ENCODE measurements around the gene KLHL14.

The KLHL14 gene

DNA sequence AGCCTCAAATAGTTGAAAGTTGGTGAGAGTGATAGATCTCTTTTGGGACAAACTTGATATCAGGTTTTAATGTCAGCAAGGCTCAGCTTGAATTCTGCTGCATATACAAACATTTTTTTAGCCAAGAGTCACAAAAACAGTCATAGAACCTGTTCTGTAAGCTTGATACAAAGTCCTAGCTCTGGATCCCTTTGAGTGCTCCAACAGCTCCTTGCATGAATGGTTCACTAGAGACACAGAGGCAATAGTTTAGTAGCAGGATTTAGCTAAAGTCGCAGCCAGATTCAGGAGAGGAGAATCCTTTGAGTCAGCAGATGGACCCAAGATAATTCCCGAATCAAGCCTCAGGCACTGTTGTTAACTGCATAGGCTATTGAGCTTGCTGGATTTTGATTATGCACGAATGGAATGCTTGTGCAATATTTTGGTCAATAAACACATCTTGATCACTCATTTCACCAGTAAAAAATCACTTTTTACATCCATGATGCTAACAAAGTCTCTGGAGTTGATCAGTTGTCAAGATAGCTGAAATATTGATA, 148.6 kb downstream of the KLHL14 start:
- FAIRE-seq = no peak

DNA sequence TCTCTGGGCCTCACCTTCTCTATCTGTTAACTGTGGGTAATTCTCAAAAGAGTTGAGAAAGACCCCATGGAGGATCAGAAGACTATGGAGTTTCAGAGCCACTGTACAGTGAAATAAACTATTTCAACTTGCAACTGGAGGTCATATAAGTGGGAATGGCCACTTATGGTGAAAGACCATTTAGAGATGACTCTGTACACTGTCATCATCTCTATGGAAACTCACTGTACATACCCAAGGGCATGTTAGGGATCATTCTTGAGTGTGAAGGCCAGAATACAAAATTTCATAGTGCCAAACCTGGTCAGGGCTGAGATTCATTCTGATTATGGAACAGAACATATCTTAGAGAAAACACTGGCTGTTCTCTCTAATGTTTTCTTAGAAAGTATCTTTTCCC, 149.3 kb downstream of the KLHL14 start:
- no peak for FAIRE-seq

Measured in islet of Langerhans (tissue), 1 donor.